Mesothelial cell of epicardium (in vitro differentiated cells): ENCODE measurements around the gene HCRT. TPM values are rescaled to one million over a fixed set of nuclear protein-coding genes. Genes with fewer than 3 reads are reported as not detected.
"Not testable (repeated sequence)": the region's sequence is repeated elsewhere in the genome, so short reads cannot be mapped to it uniquely, and the experiment has no call there.

ENCODE experiments used
- DNase-seq, 2 experiments: peaks; one replicate each; pipeline ENCODE4 v3.0.0; 2021; ENCODE audit warnings: low spot score in 2 of 2; ENCODE audit not compliant: unreplicated experiment in 2 of 2
- H3K27ac Mint-ChIP-seq: 2 replicates; pipeline ENCODE4 v1.8.0; 2021; ENCODE audit warnings: mixed read lengths
- H3K27me3 Mint-ChIP-seq: 2 replicates; pipeline ENCODE4 v1.8.0; 2021; ENCODE audit warnings: low read depth, mixed read lengths
- H3K36me3 Mint-ChIP-seq: 2 replicates; pipeline ENCODE4 v1.8.0; 2021; ENCODE audit warnings: mixed read lengths
- H3K4me1 Mint-ChIP-seq: 2 replicates; pipeline ENCODE4 v1.8.0; 2021; ENCODE audit warnings: mixed read lengths
- H3K4me3 Mint-ChIP-seq: 2 replicates; pipeline ENCODE4 v1.8.0; 2021; ENCODE audit warnings: mild to moderate bottlenecking, moderate library complexity, mixed read lengths
- H3K9me3 Mint-ChIP-seq: 2 replicates; pipeline ENCODE4 v1.8.0; 2021; ENCODE audit warnings: mixed read lengths
- CTCF ChIP-seq: fragments of 200-600 bp; sonication (generic); IDR thresholded peaks from one replicate; pipeline ENCODE4 v1.5.0; 2021; ENCODE audit warnings: antibody characterized with exemption; ENCODE audit not compliant: unreplicated experiment
- total RNA-seq: library from RNA; stranded (reverse); gene quantifications from 3 replicates; pipeline ENCODE4 v1.2.1, GENCODE V29; 2021

Gene HCRT
- total RNA-seq, 1 donor from 2014 or later = not detected

GRCh38 chr17:42210046-42210445, 24.8 kb upstream of the HCRT start:
- Mint-ChIP-seq H3K4me3 (no peak overlapping the region), H3K4me1 (no peaks in the 10 kb centered on the region), H3K36me3 (peaks cover 32% of the 10 kb centered on the region), H3K27me3 (no peaks in the 10 kb centered on the region), H3K27ac (no peak overlapping the region), H3K9me3 (no peaks in the 10 kb centered on the region)
- DNase-seq = no peak
- TF ChIP-seq CTCF = no peak

GRCh38 chr17:42206153-42206612, 20.9 kb upstream of the HCRT start:
- DNase-seq, H3K27ac Mint-ChIP-seq, H3K27me3 Mint-ChIP-seq, H3K9me3 Mint-ChIP-seq, H3K4me3 Mint-ChIP-seq, H3K4me1 Mint-ChIP-seq: not testable (repeated sequence)
- H3K36me3 Mint-ChIP-seq = peaks cover 54% of the 10 kb centered on the region

GRCh38 chr17:42203354-42203753, 18.1 kb upstream of the HCRT start:
- no peak overlapping the region for H3K27ac Mint-ChIP-seq
- H3K36me3 Mint-ChIP-seq = peaks cover 47% of the 10 kb centered on the region
- DNase-seq = no peak
- H3K4me3 Mint-ChIP-seq = no peak overlapping the region
- H3K27me3 Mint-ChIP-seq = no peaks in the 10 kb centered on the region
- H3K9me3 Mint-ChIP-seq = no peaks in the 10 kb centered on the region
- TF ChIP-seq CTCF = no peak
- H3K4me1 Mint-ChIP-seq = no peaks in the 10 kb centered on the region

- H3K27ac Mint-ChIP-seq = no peak overlapping the region
- no peaks in the 10 kb centered on the region for H3K27me3 Mint-ChIP-seq
- H3K36me3 Mint-ChIP-seq = peaks cover 47% of the 10 kb centered on the region
- DNase-seq = no peak
- no peak overlapping the region for H3K4me3 Mint-ChIP-seq
- no peaks in the 10 kb centered on the region for H3K9me3 Mint-ChIP-seq
- no peaks in the 10 kb centered on the region for H3K4me1 Mint-ChIP-seq
- no peak for TF ChIP-seq CTCF
Measured at GRCh38 chr17:42202696-42203095, 17.4 kb upstream of the HCRT start.

GRCh38 chr17:42202159-42202558, 16.9 kb upstream of the HCRT start:
- no peak for TF ChIP-seq CTCF
- Mint-ChIP-seq H3K9me3 (no peaks in the 10 kb centered on the region), H3K36me3 (peaks cover 42% of the 10 kb centered on the region), H3K4me1 (no peaks in the 10 kb centered on the region), H3K27me3 (no peaks in the 10 kb centered on the region), H3K27ac (no peak overlapping the region), H3K4me3 (no peak overlapping the region)
- no peak for DNase-seq

- DNase-seq = no peak
- Mint-ChIP-seq H3K4me3 (no peak overlapping the region), H3K36me3 (peaks cover 41% of the 10 kb centered on the region), H3K27ac (no peak overlapping the region), H3K9me3 (no peaks in the 10 kb centered on the region), H3K4me1 (no peaks in the 10 kb centered on the region), H3K27me3 (no peaks in the 10 kb centered on the region)
- no peak for TF ChIP-seq CTCF
Measured at GRCh38 chr17:42201458-42201772, 16.2 kb upstream of the HCRT start.
